ENCODE measurements around the gene CIITA.

The CIITA gene

DNA sequence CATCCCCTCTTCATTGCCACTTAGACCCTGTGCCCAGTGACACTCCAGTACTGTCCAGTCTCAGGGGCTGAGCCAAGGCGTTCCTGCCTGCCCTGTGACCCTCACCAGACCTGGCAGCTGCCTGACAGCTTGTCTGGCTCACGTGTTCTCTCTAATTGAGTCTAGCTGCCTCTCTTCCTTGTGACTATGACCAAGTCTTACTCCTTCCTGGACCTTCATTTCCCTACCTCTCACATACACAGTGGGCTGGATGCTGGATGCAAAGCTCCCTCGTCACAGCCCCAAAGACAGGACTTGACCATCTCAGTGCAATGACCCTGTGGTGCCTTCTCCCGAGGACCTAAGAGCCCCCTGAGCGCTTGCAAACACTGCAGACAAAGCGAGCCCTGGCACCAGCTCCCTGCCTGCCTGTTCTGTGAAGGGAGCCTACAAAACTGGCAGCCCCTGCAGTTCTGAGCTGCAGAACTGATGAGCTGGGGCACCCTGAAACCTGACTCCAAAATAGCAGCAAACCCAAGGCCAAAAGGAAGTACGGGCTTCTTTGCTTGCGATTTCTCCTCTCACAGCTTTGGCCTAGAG lies 63.6 kb downstream of the CIITA start:
- TF ChIP-seq, protein P1, sequence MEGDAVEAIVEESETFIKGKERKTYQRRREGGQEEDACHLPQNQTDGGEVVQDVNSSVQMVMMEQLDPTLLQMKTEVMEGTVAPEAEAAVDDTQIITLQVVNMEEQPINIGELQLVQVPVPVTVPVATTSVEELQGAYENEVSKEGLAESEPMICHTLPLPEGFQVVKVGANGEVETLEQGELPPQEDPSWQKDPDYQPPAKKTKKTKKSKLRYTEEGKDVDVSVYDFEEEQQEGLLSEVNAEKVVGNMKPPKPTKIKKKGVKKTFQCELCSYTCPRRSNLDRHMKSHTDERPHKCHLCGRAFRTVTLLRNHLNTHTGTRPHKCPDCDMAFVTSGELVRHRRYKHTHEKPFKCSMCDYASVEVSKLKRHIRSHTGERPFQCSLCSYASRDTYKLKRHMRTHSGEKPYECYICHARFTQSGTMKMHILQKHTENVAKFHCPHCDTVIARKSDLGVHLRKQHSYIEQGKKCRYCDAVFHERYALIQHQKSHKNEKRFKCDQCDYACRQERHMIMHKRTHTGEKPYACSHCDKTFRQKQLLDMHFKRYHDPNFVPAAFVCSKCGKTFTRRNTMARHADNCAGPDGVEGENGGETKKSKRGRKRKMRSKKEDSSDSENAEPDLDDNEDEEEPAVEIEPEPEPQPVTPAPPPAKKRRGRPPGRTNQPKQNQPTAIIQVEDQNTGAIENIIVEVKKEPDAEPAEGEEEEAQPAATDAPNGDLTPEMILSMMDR (IDR thresholded peaks at IDR 0.05) = no peak

DNA sequence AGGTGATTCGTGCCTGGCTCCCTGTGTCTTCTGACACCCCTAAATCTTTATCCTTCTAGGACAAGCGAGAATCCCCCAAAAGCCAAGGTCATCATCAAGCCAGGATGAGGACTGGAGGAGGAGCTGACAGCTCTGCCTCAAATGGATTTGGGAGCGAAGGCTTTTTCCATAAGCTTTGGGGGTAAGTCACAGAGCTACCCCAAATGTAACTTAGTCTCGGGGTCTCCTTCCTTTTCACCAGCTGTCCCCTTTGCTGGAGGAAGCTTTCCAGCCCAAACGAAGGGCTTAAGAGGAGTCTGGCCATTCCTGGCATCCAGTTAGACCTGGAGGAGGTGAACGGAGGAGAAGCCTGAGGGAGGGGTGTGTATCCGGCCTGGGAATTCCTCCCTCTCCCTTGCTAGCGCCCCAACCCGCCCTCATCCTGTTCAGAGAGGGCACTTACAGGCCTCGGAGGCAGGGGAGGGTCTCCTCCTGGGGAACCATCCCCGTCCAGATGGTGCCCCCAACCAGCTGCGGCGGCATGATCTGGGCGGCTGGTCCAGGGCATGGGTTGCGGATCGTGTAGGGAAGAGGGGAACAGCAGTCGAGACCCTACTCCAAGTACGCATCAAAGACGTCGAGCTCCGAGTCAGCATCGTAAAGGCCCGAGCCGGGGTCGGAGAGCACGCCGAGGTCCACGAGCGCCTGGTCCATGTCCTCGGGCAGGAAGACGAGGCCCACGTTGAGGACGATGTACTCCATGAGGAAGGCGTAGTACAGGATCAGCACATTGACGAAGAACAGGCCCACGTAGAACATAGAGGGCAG lies 64.3 kb downstream of the CIITA start:
- TF ChIP-seq, protein P1 (IDR thresholded peaks at IDR 0.05) = no peak

DNA sequence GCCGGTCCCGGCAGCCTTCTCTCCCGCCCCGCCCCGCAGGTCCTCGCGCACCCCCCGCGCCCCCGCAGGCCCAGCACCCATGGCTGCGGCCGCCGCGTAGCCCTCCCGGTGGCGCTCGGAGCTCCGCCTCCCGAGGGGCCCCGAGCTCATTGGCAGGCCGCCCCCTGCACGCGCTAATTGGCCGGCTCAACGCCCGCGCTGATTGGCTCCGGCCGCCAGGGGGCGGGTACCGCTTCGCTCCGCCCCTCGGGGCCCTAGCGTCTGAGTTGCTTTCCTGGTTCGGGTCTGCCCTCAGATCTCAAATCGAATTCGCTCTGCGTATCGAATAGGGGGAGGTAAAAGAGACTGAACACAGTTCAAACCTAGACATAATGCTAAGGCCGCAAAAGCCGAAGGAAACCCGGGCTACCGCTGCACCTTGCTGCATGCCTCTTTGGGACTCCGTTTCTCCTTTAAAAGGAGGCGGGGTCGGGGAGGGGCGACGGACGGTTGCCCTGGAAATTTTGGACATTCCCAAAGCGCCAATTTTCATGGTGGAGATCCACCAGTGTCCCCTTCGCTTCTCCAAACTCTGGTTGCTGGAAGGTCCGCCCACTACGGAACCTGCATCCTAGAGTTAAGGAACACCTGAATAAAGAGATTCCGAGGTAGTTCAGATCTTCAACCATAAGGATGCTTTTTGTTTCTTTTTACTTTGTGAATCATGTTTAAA lies 65.5 kb downstream of the CIITA start, which contains the start of gene DEXI:
TSS of gene DEXI (minus strand) at position 117 of the 712 bp plus-strand sequence. CDS start 463 bp downstream, outside the sequence.
- TF ChIP-seq, protein P1 (IDR thresholded peaks at IDR 0.05) = no peak

DNA sequence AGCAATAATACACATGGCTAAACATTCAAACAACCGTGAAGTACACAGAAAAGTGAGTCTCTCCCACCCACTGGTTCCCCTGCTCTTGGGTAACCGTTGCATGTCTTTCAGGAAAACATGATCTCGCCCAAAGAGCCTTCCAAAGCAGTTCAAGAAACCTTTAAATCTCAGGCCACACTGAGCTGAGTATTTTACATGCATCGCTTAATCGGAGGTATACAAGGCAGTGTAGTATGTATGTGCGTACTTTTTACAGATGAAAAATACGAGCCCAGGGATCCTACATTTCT lies 66.0 kb downstream of the CIITA start:
- TF ChIP-seq, protein P1 (IDR thresholded peaks at IDR 0.05) = no peak

DNA sequence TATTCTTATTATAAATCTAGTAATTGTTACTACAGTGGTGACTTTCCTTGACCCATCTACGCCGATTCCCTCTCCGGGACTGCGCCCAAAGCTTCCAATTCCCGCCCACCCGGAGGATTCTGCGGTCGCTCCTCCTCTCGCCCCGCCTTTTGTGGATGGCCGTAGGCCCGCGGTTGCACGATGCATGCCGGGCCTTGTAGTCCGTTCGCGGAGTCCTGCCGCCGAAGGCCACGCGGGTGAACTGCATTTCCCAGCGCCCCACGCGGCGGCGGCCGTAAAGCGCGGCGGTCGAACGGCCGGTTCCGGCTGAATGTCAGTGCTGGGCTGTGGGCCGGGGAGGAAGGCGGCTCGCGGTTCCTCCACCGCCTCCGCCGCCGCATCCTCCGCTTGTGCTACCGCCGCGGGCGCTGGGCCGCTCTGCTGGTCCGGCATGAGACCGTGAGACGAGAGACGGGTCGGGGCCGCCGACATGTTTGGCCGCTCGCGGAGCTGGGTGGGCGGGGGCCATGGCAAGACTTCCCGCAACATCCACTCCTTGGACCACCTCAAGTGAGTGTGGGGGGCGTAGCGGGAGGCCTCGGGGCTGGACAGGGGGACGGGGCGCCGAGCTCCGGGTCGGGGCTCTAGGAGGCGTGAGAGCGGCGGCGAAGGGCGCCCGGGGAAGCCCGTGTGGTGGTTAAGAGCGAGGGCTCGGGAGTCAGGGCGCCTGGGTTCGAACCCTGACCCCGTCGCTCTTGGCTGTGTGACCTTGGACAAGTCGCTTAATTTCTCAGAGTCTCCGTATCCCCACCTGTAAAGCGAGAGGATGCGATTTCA lies 67.5 kb downstream of the CIITA start, which contains the start of gene CLEC16A:
TSS of gene CLEC16A (plus strand) at position 316 of the 816 bp plus-strand sequence. CDS start at position 470, 154 bp downstream.
- TF ChIP-seq, protein P1 (IDR thresholded peaks at IDR 0.05) = no peak

DNA sequence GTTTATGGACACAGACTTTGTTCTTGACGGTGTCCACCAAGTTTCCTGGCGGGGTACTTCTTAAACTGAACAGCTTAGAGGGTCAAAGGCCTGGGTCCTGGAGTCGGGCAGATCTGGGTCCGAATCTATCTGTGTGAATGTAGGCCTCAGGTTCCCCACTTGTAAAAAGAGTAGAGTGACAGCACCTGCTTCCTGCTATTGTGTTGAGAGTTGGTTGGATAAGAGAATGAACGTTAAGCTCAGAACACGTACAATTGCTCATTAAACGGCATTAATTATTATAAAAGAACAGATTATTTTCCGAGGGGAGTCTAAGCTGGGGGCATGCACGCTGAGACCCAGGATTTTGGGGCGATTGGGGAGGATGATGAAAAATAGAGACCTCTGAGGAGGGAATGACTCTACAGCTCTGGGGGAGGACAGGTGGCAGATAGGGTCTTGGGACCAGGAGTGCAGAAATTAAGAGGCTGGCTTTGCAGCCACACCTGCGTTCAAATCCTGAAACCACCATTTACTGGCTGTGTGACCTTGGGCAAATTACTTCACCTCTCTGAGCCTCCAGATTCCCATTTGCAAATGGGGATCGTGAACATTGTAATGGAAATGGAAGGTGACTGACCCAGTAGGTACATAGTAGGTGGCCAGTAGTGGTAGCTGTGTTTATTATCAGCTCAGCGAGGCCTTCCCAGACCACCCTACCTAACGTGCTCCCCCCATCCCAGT lies 68.2 kb downstream of the CIITA start:
- TF ChIP-seq, protein P1 (IDR thresholded peaks at IDR 0.05) = no peak
